HUES64 (cell line): ENCODE data around the gene MOGAT2.

Experiments used
- H3K27ac ChIP-seq: 2 replicates; pipeline ENCODE4 v1.7.0; 2013; ENCODE audit warnings: low read depth, low read length, inconsistent platforms
- H3K27me3 ChIP-seq: 2 replicates; pipeline ENCODE4 v1.6.1; 2013; ENCODE audit warnings: mild to moderate bottlenecking, low read length; ENCODE audit not compliant: insufficient read depth
- H3K36me3 ChIP-seq: 2 replicates; pipeline ENCODE4 v1.6.1; 2013; ENCODE audit warnings: mild to moderate bottlenecking, low read length; ENCODE audit not compliant: insufficient read depth
- H3K4me1 ChIP-seq: 2 replicates; pipeline ENCODE4 v1.6.1; 2013; ENCODE audit warnings: mild to moderate bottlenecking, low read length, moderate library complexity; ENCODE audit not compliant: insufficient read depth
- H3K4me3 ChIP-seq: 2 replicates; pipeline ENCODE4 v1.5.1; 2013; ENCODE audit warnings: mild to moderate bottlenecking, low read length, moderate library complexity
- H3K9ac ChIP-seq: 2 replicates; pipeline ENCODE4 v1.6.1; 2013; ENCODE audit warnings: mild to moderate bottlenecking, low read depth, low read length
- H3K9me3 ChIP-seq: 2 replicates; pipeline ENCODE4 v1.6.1; 2013; ENCODE audit warnings: low read depth, low read length; ENCODE audit not compliant: insufficient read depth
- WGBS: fragments of 150-250, 120-280 bp; methylation state at CpG from one replicate; pipeline ENCODE4 v1.1.7; 2013; ENCODE audit warnings: missing lambda C conversion rate; 5-methylcytosine and 5-hydroxymethylcytosine counted together

MOGAT2 gene

GRCh38 chr11:75720639-75721038, 3.0 kb downstream of the MOGAT2 start:
- Histone ChIP-seq H3K9me3 (no peaks in the 10 kb centered on the region), H3K9ac (no peak overlapping the region), H3K4me1 (no peaks in the 10 kb centered on the region; the same call in 1 of the 2 replicates), H3K27me3 (peaks cover 42% of the 10 kb centered on the region), H3K27ac (no peak overlapping the region), H3K4me3 (no peak overlapping the region), H3K36me3 (no peaks in the 10 kb centered on the region)
- 89% methylated on average over 6 of the region's 6 CpGs for WGBS

GRCh38 chr11:75721852-75722668, 4.4 kb downstream of the MOGAT2 start:
- no peaks in the 10 kb centered on the region for H3K36me3 ChIP-seq
- no peaks in the 10 kb centered on the region for H3K4me1 ChIP-seq
- H3K9ac ChIP-seq = no peak overlapping the region
- H3K9me3 ChIP-seq = no peaks in the 10 kb centered on the region
- no peak overlapping the region for H3K4me3 ChIP-seq
- 90% methylated on average over 14 of the region's 14 CpGs for WGBS
- H3K27ac ChIP-seq = no peak overlapping the region
- H3K27me3 ChIP-seq = peaks cover 29% of the 10 kb centered on the region

- WGBS = 96% methylated on average over 9 of the region's 9 CpGs
- no peaks in the 10 kb centered on the region for H3K9me3 ChIP-seq
- H3K4me1 ChIP-seq = no peaks in the 10 kb centered on the region
- peaks cover 23% of the 10 kb centered on the region; the same call in 1 of the 2 replicates for H3K27me3 ChIP-seq
- H3K9ac ChIP-seq = no peak overlapping the region
- H3K27ac ChIP-seq = no peak overlapping the region
- H3K4me3 ChIP-seq = no peak overlapping the region
- H3K36me3 ChIP-seq = no peaks in the 10 kb centered on the region
Measured at GRCh38 chr11:75722669-75723042, 5.0 kb downstream of the MOGAT2 start.

GRCh38 chr11:75725547-75726320, 8.1 kb downstream of the MOGAT2 start:
- H3K36me3 ChIP-seq = no peaks in the 10 kb centered on the region
- no peaks in the 10 kb centered on the region for H3K9me3 ChIP-seq
- H3K4me1 ChIP-seq = no peaks in the 10 kb centered on the region
- H3K27ac ChIP-seq = no peak overlapping the region
- 85% methylated on average over 13 of the region's 13 CpGs for WGBS
- H3K4me3 ChIP-seq = no peak overlapping the region
- no peaks in the 10 kb centered on the region; the same call in 1 of the 2 replicates for H3K27me3 ChIP-seq
- H3K9ac ChIP-seq = no peak overlapping the region

GRCh38 chr11:75728992-75729391, 11.4 kb downstream of the MOGAT2 start:
- H3K27me3 ChIP-seq = no peaks in the 10 kb centered on the region
- H3K4me1 ChIP-seq = no peaks in the 10 kb centered on the region
- 96% methylated on average over 2 of the region's 2 CpGs for WGBS
- no peak overlapping the region for H3K4me3 ChIP-seq
- H3K36me3 ChIP-seq = no peaks in the 10 kb centered on the region
- H3K9me3 ChIP-seq = no peaks in the 10 kb centered on the region
- no peak overlapping the region for H3K9ac ChIP-seq
- no peak overlapping the region for H3K27ac ChIP-seq

- H3K4me3 ChIP-seq = no peak overlapping the region
- no peaks in the 10 kb centered on the region for H3K4me1 ChIP-seq
- H3K27me3 ChIP-seq = no peaks in the 10 kb centered on the region
- 92% methylated on average over 5 of the region's 5 CpGs for WGBS
- H3K9ac ChIP-seq = no peak overlapping the region
- no peak overlapping the region for H3K27ac ChIP-seq
- no peaks in the 10 kb centered on the region for H3K36me3 ChIP-seq
- no peaks in the 10 kb centered on the region for H3K9me3 ChIP-seq
Measured at GRCh38 chr11:75731095-75731494, 13.5 kb downstream of the MOGAT2 start.

- no peak overlapping the region for H3K27ac ChIP-seq
- H3K9ac ChIP-seq = no peak overlapping the region
- H3K9me3 ChIP-seq = no peaks in the 10 kb centered on the region
- WGBS = 93% methylated on average over 7 of the region's 8 CpGs
- no peaks in the 10 kb centered on the region for H3K27me3 ChIP-seq
- H3K36me3 ChIP-seq = no peaks in the 10 kb centered on the region
- no peaks in the 10 kb centered on the region for H3K4me1 ChIP-seq
- no peak overlapping the region for H3K4me3 ChIP-seq
Measured at GRCh38 chr11:75733071-75733430, 15.4 kb downstream of the MOGAT2 start.

GRCh38 chr11:75733431-75734107, 15.9 kb downstream of the MOGAT2 start:
- 96% methylated on average over 4 of the region's 5 CpGs for WGBS

GRCh38 chr11:75734491-75735180, 17.0 kb downstream of the MOGAT2 start:
- Histone ChIP-seq H3K4me1 (no peaks in the 10 kb centered on the region), H3K4me3 (no peak overlapping the region), H3K27ac (no peak overlapping the region), H3K36me3 (no peaks in the 10 kb centered on the region), H3K9me3 (no peaks in the 10 kb centered on the region), H3K9ac (no peak overlapping the region), H3K27me3 (no peaks in the 10 kb centered on the region)
- 84% methylated on average over 4 of the region's 5 CpGs for WGBS

More at GRCh38 chr11:75733431-75734107, 15.9 kb downstream of the MOGAT2 start:
- H3K4me1 ChIP-seq = no peaks in the 10 kb centered on the region
- H3K4me3 ChIP-seq = no peak overlapping the region
- no peaks in the 10 kb centered on the region for H3K27me3 ChIP-seq
- no peak overlapping the region for H3K27ac ChIP-seq
- H3K9me3 ChIP-seq = no peaks in the 10 kb centered on the region
- H3K9ac ChIP-seq = no peak overlapping the region
- no peaks in the 10 kb centered on the region for H3K36me3 ChIP-seq

- Histone ChIP-seq H3K36me3 (no peaks in the 10 kb centered on the region), H3K4me1 (no peaks in the 10 kb centered on the region), H3K4me3 (no peak overlapping the region), H3K9ac (no peak overlapping the region), H3K27ac (no peak overlapping the region), H3K27me3 (no peaks in the 10 kb centered on the region), H3K9me3 (no peaks in the 10 kb centered on the region)
- 90% methylated on average over 4 of the region's 4 CpGs for WGBS
Measured at GRCh38 chr11:75735181-75735845, 17.7 kb downstream of the MOGAT2 start.
